ENCODE data around the gene SMARCA5. TPM values are rescaled to one million over a fixed set of nuclear protein-coding genes. Genes with fewer than 3 reads are reported as not detected.

Gene SMARCA5
- total and polyA plus RNA-seq, 9 of the 15 experiments (the other 6 are each of a cell fraction or from before 2014, with no cell fraction given) = 21.6 to 57.8 (median 34.6) TPM

- no peak for TF ChIP-seq CTCFL (IDR thresholded peaks at IDR 0.05; ENCODE audit: borderline replicate concordance, insufficient read depth, low read depth, low read length, poor library complexity, severe bottlenecking)
- TF ChIP-seq BRF2 (IDR thresholded peaks at IDR 0.05; ENCODE audit: borderline replicate concordance, insufficient read depth, insufficient read length) = no peak
- TF ChIP-seq POU5F1 (IDR thresholded peaks at IDR 0.05; ENCODE audit: borderline replicate concordance, low read depth, low read length, partially characterized antibody) = no peak
- no peak for TF ChIP-seq ZNF274 (IDR thresholded peaks at IDR 0.05; ENCODE audit: borderline replicate concordance, low read depth, low read length)
- TF ChIP-seq ZNF174 (CRISPR knock-in tag; IDR thresholded peaks at IDR 0.05) = no peak
- TF ChIP-seq ARID4B (CRISPR knock-in tag; IDR thresholded peaks at IDR 0.05) = no peak
These were observed 25.6 kb downstream of the SMARCA5 start (continued) for GRCh38 chr4:143538979-143539669.

Measured in K562 (cell line).